ENCODE results near the gene RAD51B.

DNA sequence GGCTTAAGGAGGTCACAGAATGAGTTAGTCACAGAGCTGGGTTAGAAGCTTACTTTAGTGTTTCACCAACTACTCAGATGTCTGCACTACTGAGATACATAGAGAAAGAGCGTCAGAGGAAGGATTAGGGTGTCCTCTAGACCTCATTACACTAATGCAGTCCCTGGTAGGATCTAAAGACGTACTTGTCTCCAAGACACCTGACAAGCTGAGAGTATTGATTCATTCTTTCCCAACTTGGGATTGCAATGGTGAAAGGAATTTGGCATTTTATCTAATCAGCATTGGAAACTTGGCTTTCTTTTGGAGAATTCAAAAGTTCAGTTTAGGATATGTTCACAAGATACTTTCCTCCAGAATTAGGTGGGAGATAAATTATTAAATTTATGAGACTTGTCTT, 571.2 kb downstream of the RAD51B start:
- TF ChIP-seq POLR2A (IDR thresholded peaks at IDR 0.05): no peak
- no peak for TF ChIP-seq CTCF (IDR thresholded peaks at IDR 0.05)
